ENCODE data around the gene AZIN2.

The AZIN2 gene

DNA sequence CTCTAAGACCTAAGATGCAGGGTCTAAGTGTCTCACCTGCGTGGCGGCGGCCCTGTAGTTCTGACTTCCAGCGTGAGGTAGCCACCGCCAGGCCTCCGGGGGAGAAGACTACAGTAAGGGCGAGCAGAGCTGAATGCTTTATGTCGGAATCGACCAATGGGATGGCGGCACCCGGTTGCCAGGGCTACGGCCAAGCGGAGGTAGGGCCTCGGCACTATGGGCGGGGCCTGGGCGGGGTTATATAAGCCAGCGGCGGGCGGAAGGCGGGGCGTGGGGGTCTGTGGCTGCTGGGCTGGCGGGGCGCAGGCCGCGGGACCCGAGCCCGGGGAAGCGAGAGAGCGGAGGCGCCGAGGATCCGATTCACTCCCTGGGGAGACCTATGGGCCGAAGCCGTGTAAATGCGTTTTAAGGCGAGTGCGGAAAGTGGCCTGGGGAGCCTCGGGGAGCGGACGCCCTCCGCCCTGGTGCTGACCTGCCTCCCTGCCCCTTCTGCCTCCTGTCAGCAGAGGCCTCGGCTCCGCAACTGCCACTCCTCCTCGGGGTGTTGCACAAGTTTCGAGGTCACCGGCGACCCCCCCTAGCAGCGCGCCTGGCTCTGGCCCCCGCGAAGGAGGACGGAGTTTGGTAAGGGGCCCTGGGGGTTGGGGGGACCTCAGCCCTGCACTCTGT lies at the start of gene AZIN2:
AZIN2 (plus strand) TSS at position 269 of the 669 bp plus-strand sequence. CDS start 1,097 bp downstream, outside the sequence.
- ChIA-PET CTCF (no interaction called here), POLR2A (interaction anchor here (0.6 to 1.5 kb wide), 9 partner anchors 8 to 199 kb away, joined by 3 to 8 read pairs (median 4); partner anchors contain the start of gene RNF19B)
- peak; percentile 100 for DNase-seq (ENCODE audit: extremely low spot score)
- TF ChIP-seq, protein P1, sequence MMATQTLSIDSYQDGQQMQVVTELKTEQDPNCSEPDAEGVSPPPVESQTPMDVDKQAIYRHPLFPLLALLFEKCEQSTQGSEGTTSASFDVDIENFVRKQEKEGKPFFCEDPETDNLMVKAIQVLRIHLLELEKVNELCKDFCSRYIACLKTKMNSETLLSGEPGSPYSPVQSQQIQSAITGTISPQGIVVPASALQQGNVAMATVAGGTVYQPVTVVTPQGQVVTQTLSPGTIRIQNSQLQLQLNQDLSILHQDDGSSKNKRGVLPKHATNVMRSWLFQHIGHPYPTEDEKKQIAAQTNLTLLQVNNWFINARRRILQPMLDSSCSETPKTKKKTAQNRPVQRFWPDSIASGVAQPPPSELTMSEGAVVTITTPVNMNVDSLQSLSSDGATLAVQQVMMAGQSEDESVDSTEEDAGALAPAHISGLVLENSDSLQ (IDR thresholded peaks at IDR 0.05) = peak; percentile 82
- no peak for TF ChIP-seq FOXA1 (IDR thresholded peaks at IDR 0.05)

DNA sequence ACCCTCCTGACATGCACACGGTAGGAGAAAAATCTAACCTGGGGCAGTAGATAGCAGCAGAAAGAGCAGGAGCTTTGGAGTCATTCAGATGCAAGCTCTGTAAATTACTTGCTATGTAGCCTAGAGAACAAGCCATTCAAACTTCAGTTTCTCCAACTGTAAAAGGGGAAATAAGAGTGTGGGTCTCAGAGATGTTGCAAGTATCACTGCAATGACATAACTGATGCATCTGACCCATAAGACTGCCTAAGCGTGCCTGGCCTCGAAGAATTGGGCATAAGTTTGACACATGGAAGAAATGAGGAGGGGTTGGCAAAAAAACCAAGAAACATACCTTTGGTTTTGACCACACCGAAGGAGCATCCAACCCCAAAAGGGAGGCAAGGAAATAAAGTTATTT lies 49.4 kb upstream of the AZIN2 start:
- ChIA-PET POLR2A (interaction anchor here (0.6 kb wide), 1 partner anchor 16 kb away, joined by 3 read pairs; no protein-coding TSS in a partner anchor), CTCF (no interaction called here)
- DNase-seq (ENCODE audit: extremely low spot score) = no peak
- TF ChIP-seq SUZ12 (IDR thresholded peaks at IDR 0.05) (no peak), ZNF384 (IDR thresholded peaks at IDR 0.05) (no peak), LEF1 (IDR thresholded peaks at IDR 0.05; ENCODE audit: borderline replicate concordance) (no peak), BHLHE40 (IDR thresholded peaks at IDR 0.05; ENCODE audit: borderline replicate concordance) (no peak), L3MBTL2 (conservative IDR thresholded peaks at IDR 0.05) (no peak), TARDBP (IDR thresholded peaks at IDR 0.05) (no peak), CTBP1 (IDR thresholded peaks at IDR 0.05; ENCODE audit: borderline replicate concordance) (no peak), NFRKB (IDR thresholded peaks at IDR 0.05) (no peak), ELF4 (IDR thresholded peaks at IDR 0.05) (no peak), FOXA1 (IDR thresholded peaks at IDR 0.05) (no peak), SP1 (IDR thresholded peaks at IDR 0.05) (no peak), HDGF (IDR thresholded peaks at IDR 0.05; ENCODE audit: borderline replicate concordance) (no peak), FOXM1 (IDR thresholded peaks at IDR 0.05; ENCODE audit: borderline replicate concordance) (no peak), FOXK2 (IDR thresholded peaks at IDR 0.05) (no peak), ARNT (IDR thresholded peaks at IDR 0.05) (no peak)
- TF ChIP-seq, protein P1 (IDR thresholded peaks at IDR 0.05) = no peak

DNA sequence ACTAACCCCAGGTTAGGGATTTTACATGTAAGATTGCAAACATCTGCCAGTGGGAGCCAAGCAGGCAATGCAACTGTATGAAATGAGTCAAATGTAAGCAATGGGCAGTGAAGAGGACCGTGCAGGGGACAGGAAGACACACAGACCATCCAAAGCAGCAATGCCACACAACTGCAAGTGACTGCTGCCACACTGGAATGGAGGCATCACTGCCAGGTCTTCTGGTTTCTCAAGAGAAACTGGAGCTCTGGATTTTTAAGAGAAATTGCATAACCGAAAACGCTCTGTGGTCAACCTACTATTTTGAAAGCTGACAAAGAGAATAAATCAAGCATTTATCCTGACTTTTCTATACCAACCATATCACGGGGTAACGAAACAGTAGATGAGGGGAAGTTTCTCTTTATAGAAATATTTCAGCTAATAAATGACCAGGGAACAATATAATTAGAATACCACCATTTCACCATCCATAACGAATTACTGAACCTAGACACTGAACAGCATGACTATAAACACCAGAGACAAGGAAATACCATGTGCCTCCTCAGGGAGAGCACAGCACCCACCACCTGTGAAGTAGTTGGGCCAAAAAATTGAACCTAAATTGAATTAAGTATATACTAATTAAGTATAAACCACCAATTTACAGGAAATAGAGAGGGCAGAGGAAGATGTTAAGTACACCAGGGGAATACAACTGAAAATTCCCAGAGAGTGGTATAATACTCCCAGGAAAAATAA lies 48.7 kb upstream of the AZIN2 start:
- CTCF ChIA-PET = no interaction called here
- POLR2A ChIA-PET = interaction anchor here (0.7 kb wide), 1 partner anchor 28 kb away, joined by 3 read pairs; no protein-coding TSS in a partner anchor
- no peak for DNase-seq (ENCODE audit: extremely low spot score)
- no peak for TF ChIP-seq CTBP1 (IDR thresholded peaks at IDR 0.05; ENCODE audit: borderline replicate concordance)
- TF ChIP-seq L3MBTL2 (conservative IDR thresholded peaks at IDR 0.05) = no peak
- TF ChIP-seq LEF1 (IDR thresholded peaks at IDR 0.05; ENCODE audit: borderline replicate concordance) = no peak
- TF ChIP-seq BHLHE40 (IDR thresholded peaks at IDR 0.05; ENCODE audit: borderline replicate concordance) = no peak
- TF ChIP-seq, protein P1 (IDR thresholded peaks at IDR 0.05) = no peak
- TF ChIP-seq SUZ12 (IDR thresholded peaks at IDR 0.05) = no peak
- TF ChIP-seq NFRKB (IDR thresholded peaks at IDR 0.05) = no peak
- no peak for TF ChIP-seq ELF4 (IDR thresholded peaks at IDR 0.05)
- TF ChIP-seq FOXM1 (IDR thresholded peaks at IDR 0.05; ENCODE audit: borderline replicate concordance) = no peak
- TF ChIP-seq SP1 (IDR thresholded peaks at IDR 0.05) = no peak
- no peak for TF ChIP-seq HDGF (IDR thresholded peaks at IDR 0.05; ENCODE audit: borderline replicate concordance)
- no peak for TF ChIP-seq TARDBP (IDR thresholded peaks at IDR 0.05)

DNA sequence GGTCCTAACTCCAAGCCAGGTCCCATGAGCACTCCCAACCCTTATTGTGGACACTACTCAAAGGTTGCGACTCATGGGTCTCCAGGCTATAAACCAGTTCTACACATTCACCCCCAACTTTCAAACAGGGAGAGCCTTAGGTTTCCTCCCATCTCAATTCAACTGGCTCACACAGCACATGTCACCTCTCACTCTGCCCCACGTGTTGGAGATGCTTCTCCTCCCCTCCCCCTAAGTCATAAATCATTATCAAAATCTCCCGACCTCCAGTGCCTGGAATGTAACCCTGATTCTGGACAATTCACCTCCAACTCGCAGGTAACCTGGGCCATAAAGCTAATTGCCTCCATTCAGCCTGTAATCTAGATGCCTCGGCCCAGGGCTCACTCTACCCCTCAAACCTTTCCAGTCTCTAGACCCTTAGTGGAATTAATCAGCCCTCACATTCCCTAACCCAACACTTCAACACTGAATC lies 44.9 kb upstream of the AZIN2 start:
- CTCF ChIA-PET = no interaction called here
- POLR2A ChIA-PET = interaction anchor here (1.1 kb wide), 1 partner anchor 13 kb away, joined by 3 read pairs; no protein-coding TSS in a partner anchor
- TF ChIP-seq, protein P1 (IDR thresholded peaks at IDR 0.05) = peak; percentile 94
- TF ChIP-seq CTBP1 (IDR thresholded peaks at IDR 0.05; ENCODE audit: borderline replicate concordance) (peak; percentile 73; the same call in 1 of the 2 replicates), SP1 (IDR thresholded peaks at IDR 0.05) (no peak)
- DNase-seq (ENCODE audit: extremely low spot score) = peak; percentile 61

DNA sequence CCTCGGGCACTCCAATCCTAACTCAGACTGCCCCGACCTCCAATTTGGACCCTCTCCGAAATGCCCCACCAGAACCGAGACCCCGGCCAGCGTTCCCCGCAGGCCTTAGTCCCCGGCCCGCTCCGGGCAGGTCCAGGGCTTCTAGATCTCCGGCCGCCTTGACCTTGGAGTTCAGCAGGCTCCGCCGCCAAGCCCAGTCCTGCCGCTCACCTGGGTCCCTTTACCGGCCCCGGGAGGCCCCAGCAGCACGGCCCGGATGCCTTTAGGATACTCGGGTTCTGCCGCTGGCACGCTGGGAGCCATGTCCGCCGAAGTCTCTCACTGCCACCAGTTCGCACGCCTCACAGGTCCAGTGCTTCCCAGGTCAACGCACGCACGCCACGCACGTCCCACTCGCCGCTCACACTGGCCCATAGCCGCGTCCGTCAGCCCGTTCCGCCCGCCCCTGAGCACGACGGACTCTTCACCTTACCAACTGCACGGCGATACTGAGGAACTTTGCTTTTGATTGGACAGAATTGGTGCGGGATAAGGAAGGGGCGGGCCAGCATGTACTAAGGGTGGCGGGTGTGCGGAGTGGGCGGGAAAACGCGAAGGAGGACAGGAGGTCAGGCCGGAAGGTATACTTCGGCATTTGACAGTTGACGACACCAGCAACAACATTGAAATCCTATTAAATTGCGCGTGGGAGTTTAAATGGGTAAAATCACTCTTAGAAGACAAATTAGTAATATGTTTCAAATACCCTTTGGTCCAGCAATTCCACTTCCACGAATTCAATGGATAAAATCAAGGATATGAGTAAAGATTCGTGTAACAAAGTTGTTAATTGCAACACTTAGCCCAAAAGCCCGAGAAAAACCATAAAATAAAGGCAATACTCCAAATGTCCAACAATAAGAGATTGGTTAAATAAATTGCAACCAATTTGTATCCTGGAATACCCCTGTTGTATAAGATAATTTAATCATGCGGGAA lies 44.1 kb upstream of the AZIN2 start, which contains the start of gene AK2:
AK2 (minus strand) TSS at position 358 of the 978 bp plus-strand sequence; CDS start at position 303, 55 bp downstream.
- DNase-seq (ENCODE audit: extremely low spot score) = peak; percentile 100
- TF ChIP-seq BHLHE40 (IDR thresholded peaks at IDR 0.05; ENCODE audit: borderline replicate concordance) = no peak
- TF ChIP-seq CTBP1 (IDR thresholded peaks at IDR 0.05; ENCODE audit: borderline replicate concordance) = no peak
- no peak for TF ChIP-seq FOXM1 (IDR thresholded peaks at IDR 0.05; ENCODE audit: borderline replicate concordance)
- TF ChIP-seq, protein P1 (IDR thresholded peaks at IDR 0.05) = peak; percentile 100
- TF ChIP-seq TARDBP (IDR thresholded peaks at IDR 0.05) = no peak
- TF ChIP-seq NFRKB (IDR thresholded peaks at IDR 0.05) = no peak
- TF ChIP-seq LEF1 (IDR thresholded peaks at IDR 0.05; ENCODE audit: borderline replicate concordance) = no peak
- TF ChIP-seq ARNT (IDR thresholded peaks at IDR 0.05) = peak; percentile 87
- 0 out of 2 replicates have a peak, but pooled peaks have one; percentile 24 for TF ChIP-seq SP1 (IDR thresholded peaks at IDR 0.05)
- TF ChIP-seq ELF4 (IDR thresholded peaks at IDR 0.05) = peak; percentile 29; the same call in 1 of the 2 replicates
- no peak for TF ChIP-seq SUZ12 (IDR thresholded peaks at IDR 0.05)
- TF ChIP-seq FOXA1 (IDR thresholded peaks at IDR 0.05) = no peak
- no peak for TF ChIP-seq ZNF384 (IDR thresholded peaks at IDR 0.05)
- peak; percentile 100 for TF ChIP-seq L3MBTL2 (conservative IDR thresholded peaks at IDR 0.05)
- TF ChIP-seq FOXK2 (IDR thresholded peaks at IDR 0.05) = no peak
- TF ChIP-seq HDGF (IDR thresholded peaks at IDR 0.05; ENCODE audit: borderline replicate concordance) = 0 out of 2 replicates have a peak, but pooled peaks have one; percentile 26
- ChIA-PET POLR2A (no interaction called here), CTCF (no interaction called here)
